Measurements from ENCODE around the gene TBL1X. TPM values are rescaled to one million over a fixed set of nuclear protein-coding genes. Genes with fewer than 3 reads are reported as not detected.

Gene TBL1X
- total RNA-seq, 6 experiments from 2014 or later = 18.0 to 40.7 (median 20.8) TPM

GRCh38 chrX:9429767-9430166 is 35.1 kb upstream of the TBL1X start:
- intact Hi-C loops (cut with DNase I) = no loop called here
- Histone ChIP-seq H3K4me1 (no peaks in the 10 kb centered on the region), H3K9me3 (no peaks in the 10 kb centered on the region), H3K27ac (no peak overlapping the region), H3K36me3 (no peaks in the 10 kb centered on the region), H3K27me3 (no peaks in the 10 kb centered on the region), H3K4me3 (no peak overlapping the region)
- WGBS (ENCODE audit: insufficient coverage, low coverage, low lambda C conversion rate, missing lambda C conversion rate) = 82% methylated on average over 12 of the region's 12 CpGs
- TF ChIP-seq CTCF (IDR thresholded peaks at IDR 0.05) (no peak), POLR2A (IDR thresholded peaks at IDR 0.05) (no peak)
- no peak for DNase-seq
- no peak for ATAC-seq

- DNase-seq (no peak), ATAC-seq (no peak)
- Histone ChIP-seq H3K4me1 (no peaks in the 10 kb centered on the region), H3K27ac (no peak overlapping the region), H3K27me3 (no peaks in the 10 kb centered on the region), H3K36me3 (no peaks in the 10 kb centered on the region), H3K4me3 (no peak overlapping the region), H3K9me3 (no peaks in the 10 kb centered on the region)
- 56% methylated on average over 2 of the region's 5 CpGs for WGBS (ENCODE audit: insufficient coverage, low coverage, low lambda C conversion rate, missing lambda C conversion rate)
- no peak for TF ChIP-seq POLR2A (IDR thresholded peaks at IDR 0.05)
- no peak for TF ChIP-seq CTCF (IDR thresholded peaks at IDR 0.05)
- intact Hi-C loops (cut with DNase I) = no loop called here
Observed at GRCh38 chrX:9430346-9430921, 34.4 kb upstream of the TBL1X start.

GRCh38 chrX:9431281-9431680 is 33.6 kb upstream of the TBL1X start:
- TF ChIP-seq POLR2A (IDR thresholded peaks at IDR 0.05) (no peak), CTCF (IDR thresholded peaks at IDR 0.05) (no peak)
- intact Hi-C loops (cut with DNase I) = no loop called here
- 63% methylated on average over 4 of the region's 4 CpGs for WGBS (ENCODE audit: insufficient coverage, low coverage, low lambda C conversion rate, missing lambda C conversion rate)
- no peaks in the 10 kb centered on the region for H3K27me3 ChIP-seq
- no peak overlapping the region for H3K4me3 ChIP-seq
- H3K36me3 ChIP-seq = no peaks in the 10 kb centered on the region
- ATAC-seq (no peak), DNase-seq (no peak)
- no peaks in the 10 kb centered on the region for H3K9me3 ChIP-seq
- no peak overlapping the region for H3K27ac ChIP-seq
- H3K4me1 ChIP-seq = no peaks in the 10 kb centered on the region

GRCh38 chrX:9433596-9433995 is 31.3 kb upstream of the TBL1X start:
- Histone ChIP-seq H3K27ac (no peak overlapping the region), H3K36me3 (no peaks in the 10 kb centered on the region), H3K4me3 (no peak overlapping the region), H3K4me1 (no peaks in the 10 kb centered on the region), H3K9me3 (no peaks in the 10 kb centered on the region), H3K27me3 (no peaks in the 10 kb centered on the region)
- 56% methylated on average over 1 of the region's 3 CpGs for WGBS (ENCODE audit: insufficient coverage, low coverage, low lambda C conversion rate, missing lambda C conversion rate)
- ATAC-seq (no peak), DNase-seq (no peak)
- TF ChIP-seq POLR2A (IDR thresholded peaks at IDR 0.05) (no peak), CTCF (IDR thresholded peaks at IDR 0.05) (no peak)
- intact Hi-C loops (cut with DNase I) = no loop called here
